ENCODE measurements around the gene PTPRM.

DNA sequence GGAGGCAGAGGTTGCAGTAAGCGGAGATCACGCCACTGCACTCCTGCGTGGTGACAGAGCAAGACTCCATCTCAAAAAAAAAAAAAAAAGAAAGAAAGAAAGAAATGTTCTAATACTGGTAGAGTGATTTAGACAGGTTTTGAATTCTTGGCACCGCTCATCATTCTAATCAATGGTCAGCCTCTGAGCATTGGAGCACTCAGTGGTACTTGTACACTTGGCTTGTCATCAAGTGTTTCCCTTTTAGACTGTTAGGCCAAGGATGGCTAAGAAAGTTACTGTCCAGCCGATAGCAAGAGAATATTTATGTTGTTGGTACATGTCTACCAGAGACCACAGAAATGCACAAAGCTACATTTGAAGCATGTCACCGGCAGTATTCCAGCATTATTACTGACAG lies 598.0 kb downstream of the PTPRM start:
- TF ChIP-seq, protein P1, sequence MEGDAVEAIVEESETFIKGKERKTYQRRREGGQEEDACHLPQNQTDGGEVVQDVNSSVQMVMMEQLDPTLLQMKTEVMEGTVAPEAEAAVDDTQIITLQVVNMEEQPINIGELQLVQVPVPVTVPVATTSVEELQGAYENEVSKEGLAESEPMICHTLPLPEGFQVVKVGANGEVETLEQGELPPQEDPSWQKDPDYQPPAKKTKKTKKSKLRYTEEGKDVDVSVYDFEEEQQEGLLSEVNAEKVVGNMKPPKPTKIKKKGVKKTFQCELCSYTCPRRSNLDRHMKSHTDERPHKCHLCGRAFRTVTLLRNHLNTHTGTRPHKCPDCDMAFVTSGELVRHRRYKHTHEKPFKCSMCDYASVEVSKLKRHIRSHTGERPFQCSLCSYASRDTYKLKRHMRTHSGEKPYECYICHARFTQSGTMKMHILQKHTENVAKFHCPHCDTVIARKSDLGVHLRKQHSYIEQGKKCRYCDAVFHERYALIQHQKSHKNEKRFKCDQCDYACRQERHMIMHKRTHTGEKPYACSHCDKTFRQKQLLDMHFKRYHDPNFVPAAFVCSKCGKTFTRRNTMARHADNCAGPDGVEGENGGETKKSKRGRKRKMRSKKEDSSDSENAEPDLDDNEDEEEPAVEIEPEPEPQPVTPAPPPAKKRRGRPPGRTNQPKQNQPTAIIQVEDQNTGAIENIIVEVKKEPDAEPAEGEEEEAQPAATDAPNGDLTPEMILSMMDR (IDR thresholded peaks at IDR 0.05) = no peak
- TF ChIP-seq EZH2 (IDR thresholded peaks at IDR 0.05) = no peak

Data from neural progenitor cell (in vitro differentiated cells).